Activated effector memory CD4-positive, alpha-beta T cell treated with anti-CD3 and anti-CD28 coated beads, Interleukin-2, amount 50 U/mL, for 16 hours (primary cell): ENCODE results near the gene SNX25.
"Not testable (repeated sequence)": the region's sequence is repeated elsewhere in the genome, so short reads cannot be mapped to it uniquely, and the experiment has no call there.

Experiments used
- DNase-seq: peaks from one replicate; pipeline ENCODE4 v3.0.0-alpha.2; 2020

SNX25 gene

DNA sequence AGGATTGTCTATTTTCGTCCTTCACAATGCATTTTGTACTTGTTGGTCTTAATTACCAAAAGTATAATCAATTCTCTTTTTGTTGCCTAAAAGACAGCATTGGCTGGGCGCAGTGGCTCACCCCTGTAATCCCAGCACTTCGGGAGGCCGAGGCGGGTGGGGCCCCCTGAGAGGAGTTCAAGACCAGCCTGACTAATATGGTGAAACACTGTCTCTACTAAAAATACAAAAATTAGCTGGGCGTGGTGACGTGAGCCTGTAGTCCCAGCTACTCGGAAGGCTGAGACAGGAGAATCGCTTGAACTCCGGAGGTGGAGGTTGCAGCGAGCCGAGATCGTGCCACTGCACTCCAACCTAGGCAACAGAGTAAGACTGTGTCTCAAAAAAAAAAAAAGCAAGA is 4.3 kb upstream of the SNX25 start:
- not testable (repeated sequence) for DNase-seq

DNA sequence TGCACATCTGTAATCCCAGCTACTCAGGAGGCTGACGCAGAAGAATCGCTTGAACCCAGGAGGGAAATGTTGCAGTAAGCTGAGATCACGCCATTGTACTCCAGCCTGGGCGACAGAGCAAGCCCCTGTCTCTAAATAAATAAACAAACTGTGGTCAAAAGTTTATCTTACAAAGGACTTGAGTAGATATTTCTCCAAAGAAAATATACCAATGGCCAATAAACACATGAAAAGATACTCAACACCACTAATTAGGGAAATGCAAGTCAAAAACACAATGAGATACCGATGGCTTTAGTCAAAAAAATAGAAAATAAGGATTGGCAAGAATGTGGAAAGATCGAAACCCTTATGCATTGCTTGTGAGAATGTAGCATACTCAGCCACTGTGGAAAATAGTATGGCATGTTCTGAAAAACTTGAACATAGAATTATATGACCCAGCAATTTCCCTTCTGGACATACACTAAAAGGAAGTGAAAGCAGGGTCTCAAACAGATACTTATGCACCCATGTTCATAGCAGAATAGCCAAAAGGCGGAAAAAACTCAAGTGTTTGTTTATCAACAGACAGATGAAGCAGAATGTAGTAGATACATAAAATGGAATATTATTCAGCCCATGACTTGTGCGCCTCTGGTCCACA is 3.6 kb upstream of the SNX25 start:
- DNase-seq: no peak

GRCh38 chr4:185207466-185207865 is 1.9 kb upstream of the SNX25 start:
- no peak for DNase-seq

GRCh38 chr4:185209852-185210101 is 379 bp downstream of the SNX25 start:
- DNase-seq: not testable (repeated sequence)

- DNase-seq: peak; percentile 78
Observed at GRCh38 chr4:185210102-185210981, 944 bp downstream of the SNX25 start.

- DNase-seq: no peak
Observed at GRCh38 chr4:185211035-185211434, 1.6 kb downstream of the SNX25 start.

- DNase-seq: no peak
Observed at GRCh38 chr4:185211641-185212040, 2.2 kb downstream of the SNX25 start.

GRCh38 chr4:185212581-185212980 is 3.2 kb downstream of the SNX25 start:
- DNase-seq: no peak

GRCh38 chr4:185213877-185214276 is 4.5 kb downstream of the SNX25 start:
- DNase-seq: no peak

DNA sequence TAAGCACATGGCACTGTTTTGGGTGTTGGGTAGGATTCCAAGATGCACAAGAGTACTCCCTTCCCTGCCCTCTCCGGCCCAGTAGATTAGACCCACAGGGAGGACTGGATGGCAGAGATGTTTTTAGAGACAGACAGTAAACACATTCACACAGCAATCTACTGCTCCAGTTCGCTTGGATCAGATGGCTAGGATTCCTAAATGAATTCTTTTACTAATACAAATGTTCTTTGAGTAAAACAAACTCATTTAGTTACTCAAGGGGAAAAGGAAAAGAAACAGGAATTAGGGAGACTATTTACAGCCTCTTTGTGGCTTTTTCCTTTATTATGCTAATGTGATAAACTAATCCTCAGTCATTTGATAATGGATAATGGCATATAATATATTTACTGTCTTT is 5.9 kb downstream of the SNX25 start:
- no peak for DNase-seq

DNA sequence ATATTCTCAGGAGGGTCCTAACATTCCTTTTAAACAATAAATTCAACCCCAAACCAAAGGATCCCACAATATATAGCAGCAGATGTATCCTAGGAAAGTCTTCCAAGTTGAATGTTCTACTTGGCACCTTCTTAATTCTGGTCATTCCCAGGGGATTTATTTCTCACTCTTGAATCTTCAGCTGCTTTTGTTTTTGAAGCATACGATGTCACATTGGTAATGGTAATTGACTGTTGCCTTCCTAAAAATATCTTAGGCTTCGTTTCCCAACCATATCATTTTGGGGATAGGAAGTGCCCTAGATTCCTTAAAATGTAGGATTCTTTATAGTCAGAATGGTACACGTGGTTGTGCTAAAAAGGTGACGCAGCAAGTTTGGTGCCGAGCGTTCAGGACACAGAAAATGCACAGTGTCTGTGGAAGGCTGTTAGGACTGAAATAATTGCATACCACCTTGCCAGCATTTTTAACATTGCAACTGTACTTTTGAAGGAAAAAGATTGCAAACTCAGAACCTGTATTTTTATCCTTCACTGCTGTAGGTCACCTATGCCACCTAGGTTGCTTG is 8.1 kb downstream of the SNX25 start:
- DNase-seq: no peak

- no peak for DNase-seq
Observed at GRCh38 chr4:185218312-185218711, 8.9 kb downstream of the SNX25 start.

GRCh38 chr4:185219551-185220344 is 10.3 kb downstream of the SNX25 start:
- DNase-seq: no peak

DNA sequence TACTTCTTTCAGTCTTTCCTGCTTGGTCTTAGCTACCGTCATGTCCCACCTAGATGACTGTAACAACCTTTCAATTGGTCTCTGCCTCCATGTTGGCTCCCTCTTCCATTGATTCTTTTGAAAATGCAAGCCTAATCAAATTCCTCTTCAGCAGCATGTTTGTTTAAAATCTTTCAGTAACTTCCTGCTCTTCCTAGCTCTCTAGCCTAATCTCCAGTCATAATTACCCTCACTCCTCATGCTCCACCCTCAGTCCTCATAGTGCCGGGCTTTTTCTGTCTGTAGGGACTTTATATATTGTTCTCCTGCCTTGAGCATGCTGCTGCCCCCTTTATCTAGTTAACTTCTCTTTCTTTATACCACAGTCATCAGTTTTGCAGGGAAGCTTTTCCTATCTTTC is 12.1 kb downstream of the SNX25 start:
- no peak for DNase-seq

DNA sequence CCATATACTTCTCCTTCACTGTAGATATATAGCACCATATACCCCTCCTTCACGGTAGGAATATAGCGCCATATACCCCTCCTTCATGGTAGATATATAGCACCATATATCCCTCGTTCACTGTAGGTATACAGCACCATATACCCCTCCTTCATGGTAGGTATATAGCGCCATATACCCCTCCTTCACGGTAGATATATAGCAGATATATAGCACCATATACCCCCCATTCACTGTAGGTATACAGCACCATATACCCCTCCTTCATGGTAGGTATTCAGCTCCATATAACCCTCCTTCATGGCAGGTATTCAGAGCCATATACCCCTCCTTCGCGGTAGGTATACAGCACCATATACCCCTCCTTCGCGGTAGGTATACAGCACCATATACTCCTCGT is 12.5 kb downstream of the SNX25 start:
- DNase-seq: no peak

- DNase-seq: no peak
Observed at GRCh38 chr4:185222598-185222997, 13.2 kb downstream of the SNX25 start.

DNA sequence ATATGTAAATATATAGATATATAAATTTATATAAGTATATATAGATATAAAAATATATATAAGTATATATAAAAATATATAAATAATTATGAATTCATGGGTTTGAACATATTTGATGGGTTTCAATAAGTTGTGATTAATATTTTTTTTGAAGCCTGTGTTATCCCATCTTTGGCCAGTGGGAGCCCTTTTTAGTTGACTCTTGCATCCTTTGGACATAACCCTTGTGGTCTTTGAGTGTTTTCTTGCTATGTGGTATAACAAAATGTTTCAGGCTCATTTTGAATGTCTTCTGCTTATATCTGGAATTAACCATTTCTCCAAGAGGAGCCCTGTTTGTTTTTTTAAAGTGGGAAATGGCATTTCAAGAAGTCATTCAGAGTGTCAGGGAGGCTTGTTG is 15.2 kb downstream of the SNX25 start:
- no peak for DNase-seq

GRCh38 chr4:185225940-185226339 is 16.5 kb downstream of the SNX25 start:
- no peak for DNase-seq

DNA sequence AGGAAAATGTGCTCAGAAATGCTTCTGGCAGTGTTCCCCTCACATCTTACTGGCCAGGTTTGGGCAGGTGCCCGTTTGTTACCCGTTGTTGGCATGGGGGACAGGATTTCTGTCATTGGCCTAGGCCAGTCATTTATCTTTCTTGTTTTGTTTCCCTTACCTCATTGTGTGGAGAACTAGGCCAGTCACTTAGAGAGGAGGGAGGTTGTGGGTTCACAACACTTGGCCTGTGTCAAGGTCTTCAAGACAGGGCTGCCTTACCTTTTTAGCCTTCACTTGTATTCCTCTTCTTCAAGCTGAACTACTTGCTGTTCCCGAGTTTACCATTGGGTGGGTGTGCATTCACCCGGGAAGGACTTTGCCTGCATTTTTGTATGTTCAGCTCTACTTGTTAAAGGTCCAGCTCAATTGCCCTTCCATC is 17.7 kb downstream of the SNX25 start:
- DNase-seq: no peak

DNA sequence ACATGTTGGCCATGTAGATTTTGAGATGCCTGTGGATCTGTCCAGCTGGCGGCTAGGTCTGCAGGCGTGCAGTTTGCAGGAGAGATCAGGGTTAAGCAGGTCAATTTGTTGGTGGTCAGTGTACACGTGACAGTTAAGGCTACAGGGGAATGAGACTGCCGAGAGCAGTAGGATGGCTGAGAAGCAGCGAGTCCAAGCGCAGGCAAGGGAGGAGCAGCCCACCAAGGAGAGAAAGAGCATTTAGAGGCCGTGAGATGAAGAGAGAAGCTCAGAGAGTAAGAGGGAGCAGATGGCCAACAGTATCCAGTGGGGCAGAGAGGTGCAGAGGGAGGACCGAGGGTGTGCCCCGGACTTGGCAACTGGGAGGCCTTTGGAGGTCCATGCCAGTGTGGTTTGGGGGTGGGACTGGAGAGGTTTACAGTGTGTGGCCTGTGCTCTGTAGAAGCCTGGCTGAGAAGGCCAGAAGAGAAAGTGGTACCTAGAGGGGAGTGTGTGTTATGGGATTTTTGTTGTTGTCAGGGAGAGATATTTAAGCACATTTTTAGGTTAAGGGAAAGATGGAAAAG is 18.4 kb downstream of the SNX25 start:
- DNase-seq: no peak

DNA sequence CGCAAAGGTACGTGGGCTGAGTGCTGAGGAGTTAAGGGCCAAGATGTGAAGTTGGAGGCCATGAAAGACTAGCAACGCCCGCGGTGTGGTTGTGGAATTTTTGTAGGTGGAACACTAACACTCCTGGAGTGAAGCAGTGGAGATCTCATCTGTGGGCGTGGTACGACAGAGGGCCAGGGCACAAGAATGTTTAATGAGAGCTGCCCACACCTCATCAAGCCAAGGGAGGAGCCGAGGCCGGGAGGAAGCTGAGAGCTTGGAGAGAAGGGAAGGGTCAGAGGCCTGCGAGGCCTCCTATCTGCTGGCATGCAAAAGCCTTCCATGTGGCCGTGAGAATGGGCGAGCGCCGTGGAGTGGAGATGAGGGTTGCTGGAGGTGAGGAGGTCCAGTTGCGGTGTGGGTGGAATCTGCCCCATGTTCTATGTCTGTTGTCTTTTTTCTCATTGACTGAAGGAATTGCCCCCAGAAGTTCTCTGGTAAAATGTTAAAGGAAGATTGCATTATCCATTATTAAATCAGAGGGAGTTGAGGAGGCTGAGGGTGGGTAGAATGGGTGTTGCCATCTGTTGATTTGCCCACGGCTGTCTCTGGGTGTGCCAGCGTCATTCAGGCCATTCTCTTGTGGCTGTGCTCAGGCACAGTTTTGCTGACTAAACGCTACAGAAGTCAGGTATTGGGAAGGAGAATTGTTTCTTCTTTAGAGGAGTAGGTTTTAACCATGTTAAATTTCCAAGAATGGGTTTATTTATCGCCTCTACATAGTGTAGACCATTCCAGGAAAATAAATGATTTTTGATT is 19.8 kb downstream of the SNX25 start:
- DNase-seq: no peak

GRCh38 chr4:185232370-185232769 is 23.0 kb downstream of the SNX25 start:
- DNase-seq: no peak
